ENCODE results near the gene APBA1.
A peak's percentile ranks its signal among the peaks of the same experiment; 100 is the strongest.
"Not testable (repeated sequence)": the region's sequence is repeated elsewhere in the genome, so short reads cannot be mapped to it uniquely, and the experiment has no call there.

The APBA1 gene

DNA sequence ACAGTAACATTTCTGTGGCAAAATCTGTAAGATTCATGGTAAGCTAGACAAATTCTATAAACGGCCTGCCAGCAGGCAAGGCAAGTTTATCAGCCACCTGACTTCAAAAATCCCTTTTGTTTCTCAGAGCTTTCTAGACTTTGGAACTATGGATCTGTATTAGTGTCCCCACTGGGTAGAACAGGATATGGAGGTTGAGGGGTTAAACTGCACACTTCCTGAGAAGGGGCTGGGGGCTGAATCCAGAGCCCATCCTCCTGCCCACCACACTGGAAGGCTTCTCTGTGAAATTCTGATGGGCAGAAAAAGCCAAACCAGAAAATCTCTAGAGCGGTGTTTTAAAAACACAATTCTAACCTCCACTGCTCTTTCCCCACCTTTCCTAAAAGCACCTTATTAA, 218.4 kb downstream of the APBA1 start:
- H3K4me1 Mint-ChIP-seq = no peaks in the 10 kb centered on the region
- no peaks in the 10 kb centered on the region for H3K9me3 Mint-ChIP-seq
- H3K27ac Mint-ChIP-seq = no peak overlapping the region
- no peaks in the 10 kb centered on the region for H3K27me3 Mint-ChIP-seq
- DNase-seq (no peak), ATAC-seq (no peak)
- H3K4me3 Mint-ChIP-seq = no peak overlapping the region

DNA sequence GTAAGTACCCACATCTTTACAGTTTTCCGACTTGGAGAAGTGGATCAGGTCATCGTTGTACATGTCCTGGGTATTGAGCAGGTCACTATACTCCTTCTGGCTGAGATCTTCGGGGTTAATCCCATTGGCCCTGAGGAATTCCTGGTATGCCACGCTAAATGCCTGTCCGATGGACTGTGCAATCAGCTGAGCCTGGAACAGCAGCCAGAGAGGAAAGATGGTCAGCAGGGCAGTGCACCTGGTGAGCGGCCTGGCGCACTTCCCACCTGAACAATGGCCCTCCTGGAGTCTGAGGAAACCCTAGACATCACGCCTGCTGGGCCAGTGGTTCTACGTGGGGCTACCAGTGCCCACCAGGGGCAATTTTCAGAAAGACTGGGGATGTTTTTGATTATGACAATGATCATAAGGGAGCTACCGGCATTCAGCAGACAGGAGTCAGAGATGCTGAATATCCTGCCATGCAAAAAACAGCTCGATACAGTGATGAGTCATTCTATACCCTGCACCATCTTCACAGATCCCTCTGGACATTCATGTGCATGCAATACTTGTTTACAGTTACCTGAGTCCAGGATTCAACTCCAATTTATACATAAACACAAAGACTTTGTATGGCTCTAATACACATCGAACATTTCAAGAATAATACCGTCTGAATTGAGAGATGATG, 219.9 kb downstream of the APBA1 start:
- Mint-ChIP-seq H3K27me3 (peaks cover 6% of the 10 kb centered on the region), H3K4me3 (no peak overlapping the region), H3K4me1 (no peaks in the 10 kb centered on the region), H3K27ac (no peak overlapping the region), H3K9me3 (no peaks in the 10 kb centered on the region)
- ATAC-seq (no peak), DNase-seq (no peak)

DNA sequence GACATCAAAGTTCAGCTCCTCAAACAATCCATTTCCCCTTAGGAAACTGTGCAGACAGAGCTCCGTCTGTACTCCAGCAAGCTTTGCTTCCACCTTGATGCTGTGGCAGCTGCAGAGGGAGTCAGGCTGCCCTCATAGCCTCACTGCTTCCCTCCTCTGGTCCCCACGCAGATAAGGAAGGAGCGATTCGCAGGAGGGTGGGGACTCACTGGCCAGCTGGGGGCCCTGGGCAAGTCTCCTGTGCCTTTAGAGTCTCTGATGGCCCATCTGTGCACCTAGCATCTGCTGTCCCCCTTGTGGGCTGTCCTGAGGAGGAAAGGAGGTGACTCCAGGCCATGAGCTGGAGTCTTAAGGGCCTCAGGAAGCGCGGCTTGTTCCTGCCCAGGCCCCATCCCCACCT, 225.7 kb downstream of the APBA1 start:
- peaks cover 6% of the 10 kb centered on the region for H3K27me3 Mint-ChIP-seq
- H3K4me3 Mint-ChIP-seq = no peak overlapping the region
- DNase-seq (no peak), ATAC-seq (no peak)
- no peaks in the 10 kb centered on the region for H3K4me1 Mint-ChIP-seq
- H3K27ac Mint-ChIP-seq = peak overlapping the region in 1 of 2 donors; percentile 70
- H3K9me3 Mint-ChIP-seq = no peaks in the 10 kb centered on the region

DNA sequence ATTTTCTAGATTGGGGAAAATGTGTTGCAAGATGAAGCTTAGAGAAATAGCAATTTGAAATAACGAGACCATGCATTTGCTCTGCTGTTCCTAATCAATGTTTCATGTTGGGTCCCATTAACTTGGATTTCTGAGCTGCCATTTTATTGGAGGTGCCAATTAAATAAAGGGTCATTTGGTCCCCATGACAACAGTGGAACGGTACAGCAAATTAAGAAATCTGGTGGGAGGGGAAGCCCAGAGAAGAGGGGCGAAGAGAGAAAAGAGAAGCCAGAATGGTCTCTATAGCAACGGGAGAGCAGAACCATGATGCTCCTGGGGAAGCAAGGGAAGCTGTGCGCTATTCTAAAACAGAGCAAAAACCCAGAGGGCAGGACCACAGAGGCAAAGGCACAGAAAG, 226.9 kb downstream of the APBA1 start:
- ATAC-seq (no peak), DNase-seq (no peak)
- Mint-ChIP-seq H3K4me1 (no peaks in the 10 kb centered on the region), H3K9me3 (no peaks in the 10 kb centered on the region), H3K27me3 (peaks cover 6% of the 10 kb centered on the region), H3K4me3 (no peak overlapping the region), H3K27ac (no peak overlapping the region)

DNA sequence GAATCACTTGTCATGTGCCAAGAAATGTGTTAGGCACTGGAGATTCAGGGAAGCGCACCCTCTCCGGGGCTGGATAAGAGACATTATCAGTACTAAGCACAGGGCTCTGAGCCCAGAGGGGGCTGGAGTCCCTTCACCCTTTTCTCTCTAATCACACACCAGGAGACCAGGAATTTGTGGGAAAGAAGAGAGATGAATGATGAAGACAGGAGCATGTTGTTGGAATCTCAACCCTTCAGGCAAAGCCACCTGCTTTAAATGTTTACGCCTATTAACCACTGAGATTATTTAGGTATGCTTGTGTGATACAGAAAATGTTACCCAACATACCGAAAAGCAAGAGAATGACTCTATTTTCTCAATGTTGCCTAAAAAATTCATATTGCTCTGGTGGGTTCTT, 227.4 kb downstream of the APBA1 start:
- ATAC-seq (no peak), DNase-seq (no peak)
- H3K4me1 Mint-ChIP-seq = no peaks in the 10 kb centered on the region
- H3K27ac Mint-ChIP-seq = no peak overlapping the region
- H3K27me3 Mint-ChIP-seq = peaks cover 6% of the 10 kb centered on the region
- H3K9me3 Mint-ChIP-seq = no peaks in the 10 kb centered on the region
- no peak overlapping the region for H3K4me3 Mint-ChIP-seq

GRCh38 chr9:69444021-69444420, 228.2 kb downstream of the APBA1 start:
- ATAC-seq (no peak), DNase-seq (no peak)
- H3K4me1 Mint-ChIP-seq = no peaks in the 10 kb centered on the region
- no peak overlapping the region for H3K4me3 Mint-ChIP-seq
- no peak overlapping the region for H3K27ac Mint-ChIP-seq
- peaks cover 6% of the 10 kb centered on the region for H3K27me3 Mint-ChIP-seq
- H3K9me3 Mint-ChIP-seq = peaks cover 0 to 4% of the 10 kb centered on the region in 2 donors

DNA sequence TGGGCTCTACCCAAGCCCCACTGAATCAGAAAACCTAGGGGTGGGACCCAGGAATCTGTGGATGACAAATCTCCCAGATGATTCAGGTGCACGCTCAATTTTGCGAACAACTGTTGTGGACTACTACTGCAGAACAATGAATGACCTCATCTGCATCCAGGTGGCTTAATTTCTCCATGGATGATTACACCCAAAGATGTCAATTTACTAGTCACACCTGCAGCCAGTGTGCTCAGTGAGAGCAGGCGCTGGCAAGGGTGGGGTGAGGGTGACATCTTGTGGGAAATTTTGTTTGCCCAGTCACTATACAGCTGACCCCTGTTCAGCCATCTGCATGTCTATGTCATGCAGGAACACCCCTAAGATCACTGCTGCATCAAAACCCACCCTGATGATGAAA, 229.0 kb downstream of the APBA1 start:
- H3K9me3 Mint-ChIP-seq = peaks cover 0 to 4% of the 10 kb centered on the region in 2 donors
- DNase-seq = no peak
- no peak for ATAC-seq
- H3K4me1 Mint-ChIP-seq = no peaks in the 10 kb centered on the region
- no peak overlapping the region for H3K27ac Mint-ChIP-seq
- peaks cover 5% of the 10 kb centered on the region for H3K27me3 Mint-ChIP-seq
- H3K4me3 Mint-ChIP-seq = no peak overlapping the region

DNA sequence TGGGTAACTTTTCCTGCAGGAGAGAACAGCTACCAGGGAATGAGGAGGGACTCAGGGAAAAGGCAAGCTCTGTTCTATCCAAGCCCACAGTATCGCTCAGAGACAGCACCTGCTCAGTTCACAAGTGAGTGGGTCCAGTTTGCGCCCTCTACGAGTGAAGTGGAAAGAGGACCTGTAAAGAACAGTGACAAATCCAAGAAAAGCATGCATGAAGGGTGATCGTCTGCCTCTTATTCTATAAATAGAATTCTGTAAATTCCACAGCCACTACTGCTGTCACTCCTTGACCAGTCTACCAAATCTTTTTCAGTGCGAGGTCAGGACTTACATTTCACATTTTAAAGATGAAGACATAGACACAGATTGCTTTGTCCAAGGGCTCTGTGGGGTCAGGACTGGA, 229.7 kb downstream of the APBA1 start:
- no peak for DNase-seq
- ATAC-seq = no peak
- Mint-ChIP-seq H3K4me1 (no peaks in the 10 kb centered on the region), H3K9me3 (peaks cover 0 to 4% of the 10 kb centered on the region in 2 donors), H3K27ac (peak overlapping the region in 1 of 2 donors; percentile 48), H3K4me3 (no peak overlapping the region), H3K27me3 (no peaks in the 10 kb centered on the region)

DNA sequence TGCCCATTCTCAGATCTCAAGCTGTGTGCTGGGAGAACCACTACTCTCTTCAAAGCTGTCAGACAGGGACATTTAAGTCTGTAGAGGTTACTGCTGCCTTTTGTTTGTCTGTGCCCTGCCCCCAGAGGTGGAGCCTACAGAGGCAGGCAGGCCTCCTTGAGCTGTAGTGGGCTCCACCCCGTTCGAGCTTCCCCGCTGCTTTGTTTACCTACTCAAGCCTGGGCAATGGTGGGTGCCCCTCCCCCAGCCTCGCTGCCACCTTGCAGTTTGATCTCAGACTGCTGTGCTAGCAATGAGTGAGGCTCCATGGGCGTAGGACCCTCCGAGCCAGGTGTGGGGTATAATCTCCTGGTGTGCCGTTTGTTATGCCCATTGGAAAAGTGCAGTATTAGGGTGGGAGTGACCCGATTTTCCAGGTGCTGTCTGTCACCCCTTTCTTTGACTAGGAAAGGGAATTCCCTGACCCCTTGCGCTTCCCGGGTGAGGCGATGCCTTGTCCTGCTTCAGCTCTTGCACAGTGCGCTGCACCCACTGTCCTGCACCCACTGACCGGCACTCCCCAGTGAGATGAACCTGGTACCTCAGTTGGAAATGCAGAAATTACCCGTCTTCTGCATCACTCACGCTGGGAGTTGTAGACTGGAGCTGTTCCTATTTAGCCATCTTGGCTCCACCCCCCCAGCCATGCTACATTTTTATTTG, 231.8 kb downstream of the APBA1 start:
- DNase-seq, ATAC-seq, H3K27ac Mint-ChIP-seq, H3K27me3 Mint-ChIP-seq, H3K9me3 Mint-ChIP-seq, H3K4me1 Mint-ChIP-seq: not testable (repeated sequence)
- peak overlapping the region in 1 of 2 donors; percentile 39 for H3K4me3 Mint-ChIP-seq

DNA sequence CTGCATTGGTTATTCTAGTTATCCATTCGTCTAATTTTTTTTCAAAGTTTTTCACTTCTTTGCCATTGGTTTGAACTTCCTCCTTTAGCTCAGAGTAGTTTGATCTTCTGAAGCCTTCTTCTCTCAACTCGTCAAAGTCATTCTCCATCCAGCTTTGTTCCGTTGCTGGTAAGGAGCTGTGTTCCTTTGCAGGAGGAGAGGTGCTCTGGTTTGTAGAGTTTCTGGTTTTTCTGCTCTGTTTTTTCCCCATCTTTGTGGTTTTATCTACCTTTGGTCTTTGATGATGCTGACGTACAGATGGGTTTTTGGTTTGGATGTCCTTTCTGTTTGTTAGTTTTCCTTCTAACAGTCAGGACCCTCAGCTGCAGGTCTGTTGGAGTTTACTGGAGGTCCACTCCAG, 232.5 kb downstream of the APBA1 start:
- H3K27ac Mint-ChIP-seq, DNase-seq, H3K4me1 Mint-ChIP-seq, H3K27me3 Mint-ChIP-seq, ATAC-seq, H3K4me3 Mint-ChIP-seq, H3K9me3 Mint-ChIP-seq: not testable (repeated sequence)

DNA sequence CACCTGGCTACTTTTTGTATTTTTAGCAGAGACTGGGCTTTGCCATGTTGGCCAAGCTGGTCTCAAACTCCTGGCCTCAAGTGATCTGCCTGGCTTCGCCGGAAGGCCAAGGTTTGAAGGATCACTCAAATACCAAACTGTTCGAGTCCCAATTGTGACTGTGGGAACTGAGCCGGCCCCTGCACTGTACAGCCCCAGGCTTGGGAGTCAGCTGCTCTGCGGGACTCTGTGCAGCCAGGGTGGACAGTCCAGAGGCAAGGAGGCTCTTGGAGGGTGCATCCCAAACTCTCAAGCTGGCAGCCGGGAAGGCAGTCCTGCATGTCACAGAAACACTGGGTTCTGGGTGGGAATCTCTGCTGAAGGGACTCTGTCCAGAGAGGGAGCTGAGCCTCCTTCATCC, 238.2 kb downstream of the APBA1 start:
- no peak overlapping the region for H3K27ac Mint-ChIP-seq

DNA sequence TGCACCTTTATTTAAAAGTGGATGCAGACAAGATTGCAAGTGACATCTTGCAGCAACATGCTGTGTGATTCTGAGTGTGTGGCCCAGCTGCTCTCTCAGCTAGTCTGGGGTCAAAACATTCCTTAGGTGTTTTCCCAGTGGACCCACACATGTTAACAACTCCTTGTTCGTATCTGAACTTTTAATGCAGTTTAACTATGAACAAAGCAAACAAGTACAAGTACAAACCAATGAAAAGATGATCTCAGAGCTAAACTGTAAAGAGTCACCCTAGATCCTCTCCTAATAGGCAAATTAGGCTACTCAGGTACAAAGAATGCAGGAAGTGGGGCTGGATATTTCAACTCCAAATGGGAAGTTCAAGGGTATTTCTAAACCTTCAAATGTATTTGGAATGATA, 238.8 kb downstream of the APBA1 start:
- no peak overlapping the region for H3K4me3 Mint-ChIP-seq
- no peak overlapping the region for H3K27ac Mint-ChIP-seq
- no peak for DNase-seq
- H3K27me3 Mint-ChIP-seq = no peaks in the 10 kb centered on the region
- H3K4me1 Mint-ChIP-seq = no peaks in the 10 kb centered on the region
- no peak for ATAC-seq
- H3K9me3 Mint-ChIP-seq = no peaks in the 10 kb centered on the region

More for the DNA sequence above, 238.2 kb downstream of the APBA1 start:
- no peaks in the 10 kb centered on the region for H3K9me3 Mint-ChIP-seq
- H3K4me3 Mint-ChIP-seq = no peak overlapping the region
- H3K27me3 Mint-ChIP-seq = no peaks in the 10 kb centered on the region
- no peaks in the 10 kb centered on the region for H3K4me1 Mint-ChIP-seq
- no peak for DNase-seq
- no peak for ATAC-seq

GRCh38 chr9:69432623-69433022, 239.5 kb downstream of the APBA1 start:
- H3K27me3 Mint-ChIP-seq = no peaks in the 10 kb centered on the region
- H3K4me3 Mint-ChIP-seq = no peak overlapping the region
- DNase-seq (no peak), ATAC-seq (no peak)
- H3K4me1 Mint-ChIP-seq = no peaks in the 10 kb centered on the region
- no peaks in the 10 kb centered on the region for H3K9me3 Mint-ChIP-seq
- no peak overlapping the region for H3K27ac Mint-ChIP-seq

DNA sequence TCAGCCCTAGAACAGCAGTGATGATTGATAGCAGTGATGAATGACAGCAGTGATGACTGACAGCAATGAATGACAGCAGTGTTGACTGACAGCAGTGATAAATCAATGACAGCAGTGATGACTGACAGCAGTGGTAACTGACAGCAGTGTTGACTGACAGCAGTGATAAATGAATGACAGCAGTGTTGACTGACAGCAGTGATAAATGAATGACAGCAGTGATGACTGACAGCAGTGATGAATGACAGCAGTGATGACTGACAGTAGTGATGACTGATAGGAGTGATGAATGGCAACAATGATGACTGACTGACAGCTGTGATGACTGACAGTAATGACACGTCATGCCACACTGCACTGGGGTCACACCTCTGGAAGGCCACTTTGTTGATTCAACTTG, 240.4 kb downstream of the APBA1 start:
- DNase-seq (no peak), ATAC-seq (no peak)
- H3K4me1 Mint-ChIP-seq = no peaks in the 10 kb centered on the region
- no peak overlapping the region for H3K4me3 Mint-ChIP-seq
- H3K27me3 Mint-ChIP-seq = no peaks in the 10 kb centered on the region
- H3K27ac Mint-ChIP-seq = peak overlapping the region in 1 of 2 donors; percentile 12
- no peaks in the 10 kb centered on the region for H3K9me3 Mint-ChIP-seq

DNA sequence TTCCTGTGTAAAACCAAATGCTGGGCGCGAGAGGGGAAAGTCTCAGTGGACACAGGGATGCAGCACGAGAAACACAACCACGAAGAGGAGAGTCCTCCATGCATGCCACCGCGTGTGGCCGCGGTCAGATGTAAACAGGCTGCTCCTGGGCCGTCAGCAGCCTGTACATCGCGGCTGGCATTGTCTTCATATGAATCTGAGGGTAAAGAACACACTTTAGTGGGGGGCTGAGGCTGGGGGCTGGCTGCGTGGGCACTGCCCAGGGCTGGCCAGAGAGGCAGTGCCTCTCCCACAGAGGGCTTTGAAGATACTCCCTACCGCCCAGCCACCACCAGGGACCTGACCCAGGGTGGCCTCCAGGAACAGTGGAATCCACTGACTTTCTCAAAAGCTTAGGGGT, 241.0 kb downstream of the APBA1 start:
- ATAC-seq = no peak
- Mint-ChIP-seq H3K4me3 (no peak overlapping the region), H3K9me3 (no peaks in the 10 kb centered on the region), H3K27me3 (no peaks in the 10 kb centered on the region), H3K27ac (no peak overlapping the region), H3K4me1 (no peaks in the 10 kb centered on the region)
- DNase-seq = no peak

DNA sequence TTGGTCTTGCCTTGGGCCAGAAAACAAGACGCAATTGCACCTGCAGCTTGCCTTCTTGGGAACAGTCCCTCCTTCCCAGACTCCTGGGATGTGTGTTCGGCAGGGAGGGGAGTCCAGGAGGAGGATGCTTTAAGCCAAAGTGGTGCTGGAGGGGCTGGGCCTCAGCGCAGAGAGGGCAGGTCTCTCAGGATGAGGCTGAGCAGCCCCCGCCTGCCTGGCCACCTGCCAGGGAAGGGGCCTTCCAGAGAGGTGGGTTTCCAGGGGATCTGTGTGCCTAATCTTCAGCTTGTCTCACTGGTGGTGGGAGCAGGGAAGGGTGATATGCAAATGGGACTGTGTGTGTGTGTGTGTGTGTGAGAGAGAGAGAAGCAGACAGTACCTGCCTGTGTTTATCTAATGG, 242.0 kb downstream of the APBA1 start:
- Mint-ChIP-seq H3K4me3 (no peak overlapping the region), H3K9me3 (no peaks in the 10 kb centered on the region), H3K27me3 (no peaks in the 10 kb centered on the region), H3K27ac (peak overlapping the region in 1 of 2 donors; percentile 23), H3K4me1 (no peaks in the 10 kb centered on the region)
- no peak for ATAC-seq
- no peak for DNase-seq

- no peak overlapping the region for H3K27ac Mint-ChIP-seq
- H3K4me1 Mint-ChIP-seq = no peaks in the 10 kb centered on the region
- no peak overlapping the region for H3K4me3 Mint-ChIP-seq
- H3K9me3 Mint-ChIP-seq = no peaks in the 10 kb centered on the region
- DNase-seq = no peak
- no peak for ATAC-seq
- no peaks in the 10 kb centered on the region for H3K27me3 Mint-ChIP-seq
Measured at GRCh38 chr9:69429281-69429680, 242.9 kb downstream of the APBA1 start.

Data from stimulated activated naive CD8-positive, alpha-beta T cell treated with anti-CD3 and anti-CD28 coated beads, Interleukin-15, amount 100 ng/mL, for 72 hours (primary cell).